NCI-H748 (cell line): ENCODE results near the gene LDLRAD1.
A peak's percentile ranks its signal among the peaks of the same experiment; 100 is the strongest.
"Not testable (repeated sequence)": the region's sequence is repeated elsewhere in the genome, so short reads cannot be mapped to it uniquely, and the experiment has no call there.

Experiments
- DNase-seq: peaks from one replicate; lab custom pipeline; 2025; ENCODE audit not compliant: unreplicated experiment; lab: John Stamatoyannopoulos, UW

LDLRAD1 gene

GRCh38 chr1:54016343-54017282 lies 1.4 kb downstream of the LDLRAD1 start:
- DNase-seq, result peak; percentile 73

DNA sequence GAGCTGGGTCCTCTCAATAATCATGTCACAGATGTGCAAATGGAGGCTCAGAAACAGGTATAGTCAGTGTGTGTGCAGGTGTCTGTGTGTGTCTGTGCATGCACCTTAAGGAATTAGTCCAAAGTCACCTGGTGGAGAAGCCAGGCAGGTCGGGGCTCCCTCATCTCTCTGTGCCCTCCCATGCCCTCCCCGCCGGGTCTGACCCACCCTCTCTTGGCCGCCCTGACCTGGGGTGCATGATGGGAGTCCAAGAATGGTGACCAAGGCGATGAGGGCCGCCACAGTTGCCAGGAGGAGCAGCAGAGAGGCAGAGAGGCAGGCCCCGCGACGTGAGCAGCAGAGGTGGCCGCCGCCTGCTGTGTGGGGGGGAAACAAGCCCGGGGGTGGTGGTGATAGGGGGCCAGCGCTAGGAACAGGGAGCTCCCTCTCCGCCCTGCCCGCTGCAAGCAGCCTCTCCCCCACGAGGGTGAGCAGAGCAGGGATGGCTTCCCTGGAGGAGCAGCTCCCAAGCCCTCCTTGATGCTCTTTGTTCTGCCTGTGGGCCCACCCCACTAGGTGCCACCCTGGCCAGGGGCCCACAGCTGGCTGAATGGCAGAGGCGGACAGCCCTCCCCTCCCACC lies 3.9 kb downstream of the LDLRAD1 start:
- DNase-seq, result no peak

- DNase-seq, result no peak
Measured at GRCh38 chr1:54013393-54014008, 4.5 kb downstream of the LDLRAD1 start.

GRCh38 chr1:54012863-54013262 lies 5.1 kb downstream of the LDLRAD1 start:
- DNase-seq, result no peak

DNA sequence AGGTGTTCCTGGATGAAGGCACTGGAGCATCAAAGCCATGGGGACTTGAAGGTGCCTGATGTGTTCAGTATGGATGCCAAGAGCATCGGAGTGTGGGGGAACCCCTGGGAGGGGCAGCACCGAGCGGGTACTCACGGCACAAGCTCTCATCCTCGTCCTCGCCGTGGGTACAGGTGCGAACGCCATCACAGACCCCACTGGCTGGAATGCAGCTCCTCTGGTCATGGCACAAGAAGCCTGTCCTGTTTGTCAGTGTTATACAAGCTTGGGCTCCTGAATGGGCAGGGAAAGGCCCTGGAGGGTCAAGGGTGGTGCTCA lies 6.0 kb downstream of the LDLRAD1 start:
- DNase-seq, result no peak

GRCh38 chr1:54011316-54012007 lies 6.5 kb downstream of the LDLRAD1 start:
- no peak for DNase-seq

GRCh38 chr1:54010415-54011117 lies 7.4 kb downstream of the LDLRAD1 start:
- DNase-seq, result no peak

DNA sequence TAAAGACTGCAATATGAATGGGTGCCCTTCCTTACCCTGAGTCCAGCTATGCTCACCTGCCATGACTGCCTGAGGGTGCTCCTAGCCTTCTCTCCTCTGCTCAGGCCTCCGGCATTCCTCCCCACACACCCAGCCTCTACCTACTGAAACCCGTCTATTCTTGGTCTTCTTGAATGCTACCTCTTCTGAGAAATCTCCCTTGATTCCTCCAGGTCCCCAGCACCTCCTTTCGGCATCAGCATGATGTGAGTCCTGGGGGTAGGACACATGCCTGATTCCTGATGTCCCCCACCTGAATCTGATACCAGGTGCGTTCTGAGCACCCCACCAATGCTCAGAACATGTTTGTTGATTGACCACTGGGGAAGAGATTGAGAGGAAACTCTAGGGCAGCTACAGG lies 8.6 kb downstream of the LDLRAD1 start:
- DNase-seq, result no peak

- no peak for DNase-seq
Measured at GRCh38 chr1:54008876-54009275, 9.1 kb downstream of the LDLRAD1 start.

GRCh38 chr1:54007613-54008012 lies 10.4 kb downstream of the LDLRAD1 start:
- DNase-seq, result no peak

GRCh38 chr1:54006508-54006907 lies 11.5 kb downstream of the LDLRAD1 start:
- no peak for DNase-seq

- no peak for DNase-seq
Measured at GRCh38 chr1:54004481-54005049, 13.4 kb downstream of the LDLRAD1 start.

- not testable (repeated sequence) for DNase-seq
Measured at GRCh38 chr1:54003750-54004480, 14.1 kb downstream of the LDLRAD1 start.

DNA sequence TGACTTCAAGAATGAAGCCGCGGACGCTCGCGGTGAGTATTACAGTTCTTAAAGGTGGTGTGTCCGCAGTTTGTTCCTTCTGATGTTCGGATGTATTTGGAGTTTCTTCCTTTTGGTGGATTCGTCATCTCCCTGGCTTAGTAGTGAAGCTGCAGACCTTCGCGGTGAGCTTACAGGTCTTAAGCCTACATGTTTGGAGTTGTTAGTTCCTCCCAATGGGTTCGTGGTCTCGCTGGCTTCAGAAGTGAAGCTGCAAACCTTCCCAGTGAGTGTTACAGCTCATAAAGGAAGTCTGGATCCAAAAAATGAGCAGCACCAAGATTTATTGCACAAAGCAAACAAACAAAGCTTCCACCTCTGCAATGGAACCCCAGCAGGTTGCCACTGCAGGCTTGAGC lies 14.7 kb downstream of the LDLRAD1 start:
- DNase-seq, result no peak

- DNase-seq, result no peak
Measured at GRCh38 chr1:54002544-54003248, 15.3 kb downstream of the LDLRAD1 start.

GRCh38 chr1:54001591-54001990 lies 16.4 kb downstream of the LDLRAD1 start:
- peak; percentile 40 for DNase-seq

GRCh38 chr1:53999920-54000319 lies 18.1 kb downstream of the LDLRAD1 start:
- no peak for DNase-seq

DNA sequence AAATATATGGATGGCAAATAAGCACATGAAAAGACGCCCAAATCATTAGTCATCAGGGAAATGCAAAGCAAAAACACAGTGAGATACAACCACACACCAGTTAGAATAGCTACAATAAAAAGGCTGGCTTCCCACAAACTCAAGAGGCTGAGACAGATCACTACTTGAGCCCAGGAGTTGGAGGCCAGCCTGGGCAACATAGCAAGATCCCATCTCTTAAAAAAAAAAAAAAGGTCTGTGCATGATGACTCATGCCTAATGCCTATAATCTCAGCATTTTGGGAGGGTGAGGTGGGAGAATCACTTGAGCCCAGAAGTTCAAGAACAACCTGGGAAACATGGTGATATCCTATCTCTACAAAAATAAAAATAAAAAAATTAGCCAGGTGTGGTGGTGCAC lies 19.8 kb downstream of the LDLRAD1 start:
- DNase-seq, result no peak

DNA sequence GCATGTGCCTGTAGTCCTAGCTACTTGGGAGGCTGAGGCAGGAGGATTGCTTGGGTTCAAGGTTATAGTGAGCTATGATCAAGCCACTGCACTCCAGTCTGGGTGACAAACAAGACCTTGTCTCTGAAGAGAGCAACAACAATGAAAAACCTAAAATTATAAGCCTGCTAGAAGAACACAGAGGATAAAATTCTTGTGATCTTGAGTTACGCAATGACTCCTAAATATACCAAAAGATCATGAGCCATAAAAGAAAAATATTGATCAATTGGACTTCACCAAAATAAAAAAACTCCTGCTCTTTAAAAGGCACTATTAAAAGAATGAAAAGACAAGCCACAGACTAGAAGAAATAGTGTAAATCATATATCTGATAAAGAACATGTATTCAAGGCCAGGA lies 22.3 kb downstream of the LDLRAD1 start:
- DNase-seq, result no peak
